Measurements from ENCODE around the gene ASPN.

Gene ASPN

DNA sequence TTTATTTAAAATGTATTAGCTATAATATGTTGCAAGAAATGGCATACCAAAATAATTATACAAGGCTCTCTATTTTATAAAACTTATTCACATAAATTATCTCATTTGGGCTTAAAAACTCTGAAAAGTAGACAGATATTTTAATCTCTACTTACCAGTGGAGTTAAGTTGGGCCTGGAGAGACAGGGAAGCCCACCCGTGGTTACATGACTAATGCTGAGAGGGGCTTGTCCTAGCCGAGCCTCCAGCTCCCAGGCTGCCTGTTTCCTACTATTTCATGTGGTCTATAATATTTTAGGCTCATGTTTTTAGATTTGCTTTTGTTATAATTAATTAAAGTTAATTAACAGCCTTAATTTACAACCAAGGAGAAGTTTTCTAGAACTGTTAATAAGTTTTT, 20.9 kb upstream of the ASPN start:
- no peak for DNase-seq

DNA sequence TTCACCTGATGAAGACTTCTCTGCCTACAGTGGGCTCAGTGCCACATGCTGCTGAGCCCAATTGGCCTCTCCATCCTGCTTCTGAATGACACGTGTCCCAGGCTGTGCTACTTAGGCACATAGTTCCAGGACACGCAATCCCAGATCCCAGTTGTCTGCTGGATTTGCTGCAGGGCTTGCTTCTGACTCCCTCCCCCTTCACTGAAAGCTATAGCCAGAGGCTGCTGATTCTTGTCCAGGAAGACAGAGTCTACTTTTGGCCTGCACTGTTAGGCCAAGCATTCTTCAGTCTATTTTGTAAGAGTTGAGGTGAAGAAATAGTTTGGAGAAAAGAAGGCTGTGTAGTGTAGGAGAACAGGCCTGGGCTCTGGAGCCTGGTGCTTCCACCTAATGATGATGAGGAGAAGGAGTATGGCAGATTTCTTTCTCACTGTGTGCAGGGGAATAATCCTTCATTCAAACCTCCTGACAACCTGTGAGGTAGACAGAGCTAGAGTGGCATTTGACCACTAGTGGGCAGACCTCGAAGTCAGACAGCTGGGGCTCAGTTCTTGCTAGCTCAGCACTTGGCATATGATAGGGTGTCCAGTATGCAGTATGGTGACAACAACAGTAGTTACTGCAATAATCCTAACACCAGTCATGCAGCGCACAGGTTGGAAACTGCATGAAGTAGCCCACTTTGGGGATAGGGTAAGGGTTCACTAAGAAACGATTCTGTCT, 19.5 kb upstream of the ASPN start:
- no peak for DNase-seq

DNA sequence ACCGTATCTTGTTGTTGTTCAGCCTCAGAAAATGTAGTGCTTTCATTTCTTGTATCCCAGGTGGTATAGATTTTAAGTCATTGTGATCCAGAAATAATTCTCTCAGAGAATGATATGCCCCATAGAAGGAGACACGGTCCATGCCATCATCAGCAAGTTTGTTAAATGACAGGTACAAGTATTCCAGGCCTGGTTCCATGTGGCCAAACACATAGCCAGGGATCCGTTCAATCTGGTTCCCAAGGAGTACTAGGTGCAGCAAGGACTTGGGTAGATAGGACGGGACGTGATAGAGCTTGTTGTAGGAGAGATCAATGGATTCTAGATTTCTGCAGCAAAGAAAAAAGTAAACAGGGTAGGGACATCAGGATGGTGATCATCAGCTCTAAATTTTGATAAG, 18.4 kb upstream of the ASPN start:
- no peak for DNase-seq

DNA sequence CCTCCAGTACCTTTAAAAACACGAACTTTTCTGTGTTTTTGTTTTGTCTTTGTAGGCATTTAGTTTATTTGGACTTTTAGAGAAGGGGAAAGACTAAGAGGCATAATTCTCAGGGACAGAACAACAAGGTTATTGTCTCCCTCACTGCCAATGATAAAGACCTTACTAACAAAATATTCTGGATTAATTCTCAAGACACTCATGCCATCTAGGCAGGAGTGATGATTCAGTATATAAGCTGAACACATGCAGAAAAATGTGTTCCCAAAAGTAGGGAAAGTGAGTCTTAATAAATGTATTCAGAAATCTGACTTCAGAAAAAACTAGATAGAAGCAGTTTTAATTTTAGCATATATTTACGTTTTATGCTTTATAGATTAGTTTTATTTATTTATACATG, 17.4 kb upstream of the ASPN start:
- DNase-seq, result no peak

DNA sequence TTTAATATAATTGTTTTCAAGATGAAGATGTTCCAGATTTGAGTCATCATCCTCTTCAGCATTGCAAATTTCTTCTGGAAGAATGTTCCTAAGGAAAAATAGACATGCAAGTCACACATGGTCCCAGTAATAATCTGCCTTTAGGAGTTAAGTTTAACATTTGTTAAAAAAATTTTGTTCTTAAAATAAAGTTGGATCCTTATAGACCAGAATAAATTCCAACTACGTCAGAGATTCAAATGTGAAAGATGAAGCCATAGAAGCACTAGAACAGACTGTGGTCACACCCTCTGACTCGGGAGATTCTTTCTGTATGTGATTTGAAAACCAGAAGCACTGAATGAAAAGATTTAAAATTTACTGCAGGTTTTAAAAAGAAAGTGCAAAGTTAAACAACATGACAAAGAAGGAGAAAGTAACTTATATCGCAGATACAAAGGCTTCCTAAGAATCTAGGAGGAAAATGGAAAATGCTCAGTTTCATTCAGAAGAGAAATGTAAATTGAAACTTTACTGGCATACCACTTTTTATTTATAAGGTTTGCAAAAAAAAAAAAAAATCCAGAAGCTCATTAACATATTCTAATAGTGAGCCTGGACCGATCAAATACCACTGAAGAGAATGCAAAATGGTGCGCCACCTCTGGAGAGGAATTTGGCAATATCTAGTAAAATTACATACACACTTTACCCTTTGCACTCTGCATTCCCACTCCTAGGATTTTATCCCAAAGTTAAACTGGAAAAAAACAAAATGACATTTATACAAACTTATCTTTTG, 14.3 kb upstream of the ASPN start:
- DNase-seq, result no peak

DNA sequence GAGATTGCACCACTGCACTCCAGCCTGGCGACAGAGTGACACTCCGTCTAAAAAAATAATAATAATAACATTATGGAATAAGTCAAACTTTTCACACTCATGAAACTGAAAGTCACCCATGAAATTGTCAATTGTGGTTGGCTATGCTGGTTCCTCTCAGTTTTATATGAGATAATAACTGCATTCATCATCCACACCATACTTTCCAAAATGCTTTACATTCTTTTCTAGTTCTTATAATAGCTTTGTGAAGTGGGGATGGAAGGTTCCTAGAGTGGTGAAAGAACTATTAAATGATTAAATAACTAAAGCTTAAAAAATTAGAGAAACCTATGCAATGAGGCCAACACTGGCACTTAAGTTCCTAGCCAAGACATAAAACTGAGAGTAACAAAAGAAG, 12.6 kb upstream of the ASPN start:
- DNase-seq, result no peak

DNA sequence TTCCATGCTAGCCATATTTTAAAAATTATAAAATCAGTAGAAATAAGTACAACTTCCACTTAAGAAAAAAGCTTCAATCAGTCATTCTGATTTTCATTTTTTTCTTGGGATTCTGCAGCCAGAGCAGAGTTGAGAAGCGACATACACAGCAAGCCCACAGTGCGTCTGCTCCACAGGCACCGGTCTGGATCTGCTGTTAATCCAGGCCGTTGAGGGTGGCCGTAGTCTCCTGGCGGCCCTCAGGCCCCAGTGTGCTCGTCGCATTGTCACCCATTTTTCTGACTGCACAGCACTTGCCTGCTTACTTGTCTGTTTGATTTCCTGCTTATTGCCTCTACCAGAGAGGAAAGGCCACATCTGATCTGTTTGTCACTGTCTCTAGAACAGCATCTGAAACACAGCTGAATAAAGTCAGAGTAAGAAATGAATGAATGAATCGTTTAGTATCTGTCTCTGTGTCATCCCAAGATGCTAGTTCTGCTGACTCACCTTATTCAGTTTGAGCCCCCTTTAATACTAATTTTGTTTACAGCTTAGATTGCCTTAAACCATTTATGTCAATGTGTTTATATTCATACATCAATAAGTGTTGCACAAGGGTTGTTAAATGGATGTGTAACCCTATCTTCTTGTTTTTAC, 11.6 kb upstream of the ASPN start:
- DNase-seq, result no peak

DNA sequence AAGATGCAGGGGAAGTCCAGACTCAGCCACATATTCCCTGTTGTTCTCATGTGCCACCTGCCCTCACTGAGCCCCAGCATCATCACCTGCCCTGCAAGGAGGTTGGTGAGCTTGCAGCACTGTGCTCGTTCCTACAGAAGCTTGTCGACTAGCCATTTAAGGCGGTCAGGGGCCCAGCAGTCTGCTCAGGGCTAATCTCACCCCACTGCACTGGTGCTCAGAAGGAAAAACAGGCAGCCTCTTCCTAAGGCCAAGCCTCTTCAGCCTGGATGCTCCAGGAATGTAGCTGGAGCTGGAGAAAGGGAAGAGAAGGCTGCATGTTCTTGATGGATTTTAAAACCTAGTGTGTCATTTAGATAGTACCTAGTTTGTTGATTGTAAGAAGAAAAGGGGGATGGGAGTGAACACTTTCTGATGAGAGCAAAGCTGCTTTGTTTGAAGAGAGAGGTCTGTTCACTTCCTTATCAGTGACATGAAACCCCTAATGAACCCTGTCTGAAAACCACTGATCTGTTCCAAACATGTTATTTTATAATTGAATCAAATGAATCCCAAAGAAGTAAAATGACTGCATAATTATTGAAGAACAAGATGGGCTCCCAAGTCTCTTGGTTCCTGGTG, 10.6 kb upstream of the ASPN start:
- no peak for DNase-seq

DNA sequence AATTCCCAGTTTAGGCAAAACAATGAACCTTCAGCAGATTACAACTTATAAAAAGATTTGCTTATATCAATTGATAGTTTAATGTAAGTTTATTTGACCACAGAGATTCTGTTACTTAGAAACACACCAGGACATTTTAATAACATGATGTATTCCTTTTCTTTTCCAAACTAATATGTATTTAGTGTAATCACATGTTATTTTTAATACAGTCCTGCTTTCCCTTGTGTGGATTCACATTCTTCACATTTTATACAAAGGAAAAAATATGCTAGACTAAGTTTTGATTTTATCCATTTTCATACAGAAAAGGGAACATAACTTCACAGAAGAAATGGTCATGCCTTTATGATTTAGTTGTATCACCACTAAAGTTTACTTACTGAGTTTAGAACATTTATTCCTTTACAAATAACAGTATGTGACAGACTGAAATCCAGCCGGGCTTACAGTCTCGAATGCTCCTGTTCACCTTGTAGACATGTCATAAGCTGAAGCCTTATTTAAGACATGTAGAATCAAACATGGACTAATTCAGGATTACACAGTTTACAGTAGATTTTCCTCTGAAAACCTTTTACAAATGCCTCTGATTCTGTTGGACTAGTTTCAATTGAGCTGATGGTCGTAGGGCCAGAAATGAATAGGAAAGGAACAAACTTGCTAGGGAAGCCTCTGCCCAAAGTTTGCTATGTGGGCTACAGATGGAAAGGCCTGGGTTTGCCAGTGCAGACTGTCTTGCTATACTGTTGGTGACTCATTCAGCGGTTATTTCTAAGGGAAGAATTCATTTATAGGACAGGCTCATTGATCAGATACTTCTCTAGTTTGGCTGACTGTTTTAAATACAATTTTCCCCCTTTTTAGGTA, 6.6 kb upstream of the ASPN start:
- DNase-seq, result no peak

DNA sequence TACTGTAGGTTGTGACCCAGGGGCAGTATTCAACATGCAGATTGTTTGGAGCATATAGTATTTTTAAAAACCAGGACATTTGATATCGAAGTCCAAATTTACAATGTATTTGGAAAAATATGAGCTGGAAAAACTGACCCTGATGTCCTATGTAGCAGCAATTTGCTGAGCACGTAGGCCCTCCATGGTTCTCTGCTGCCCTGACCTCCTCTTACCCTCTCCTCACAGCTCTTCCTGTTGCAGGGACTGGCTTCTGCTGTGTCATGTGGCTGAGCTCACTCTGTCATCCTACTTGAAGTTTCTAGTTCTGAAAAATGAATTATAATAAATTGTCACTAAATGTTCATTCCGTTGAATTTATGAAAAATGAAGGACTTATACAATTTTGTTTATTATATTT, 4.1 kb upstream of the ASPN start:
- DNase-seq, result no peak

DNA sequence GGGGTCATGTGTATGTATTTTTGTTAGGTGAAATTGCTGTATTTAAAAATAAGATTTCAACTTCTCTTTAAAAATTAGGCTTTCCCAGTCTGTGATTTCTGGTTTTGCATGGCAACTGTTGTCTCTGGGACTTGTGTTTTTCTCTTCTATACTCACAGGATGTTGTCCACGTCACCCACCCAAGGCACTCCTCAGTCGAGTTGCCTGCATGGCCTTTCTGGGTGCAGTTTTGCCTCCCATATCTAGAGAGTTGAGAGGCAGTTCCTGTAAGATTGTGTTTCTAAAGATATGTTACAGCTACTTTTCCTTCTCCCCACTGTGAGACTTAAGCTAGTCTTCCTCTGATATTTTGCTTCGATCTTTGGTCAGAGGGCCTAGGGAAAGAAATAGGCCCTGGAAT, 2.3 kb upstream of the ASPN start:
- no peak for DNase-seq

DNA sequence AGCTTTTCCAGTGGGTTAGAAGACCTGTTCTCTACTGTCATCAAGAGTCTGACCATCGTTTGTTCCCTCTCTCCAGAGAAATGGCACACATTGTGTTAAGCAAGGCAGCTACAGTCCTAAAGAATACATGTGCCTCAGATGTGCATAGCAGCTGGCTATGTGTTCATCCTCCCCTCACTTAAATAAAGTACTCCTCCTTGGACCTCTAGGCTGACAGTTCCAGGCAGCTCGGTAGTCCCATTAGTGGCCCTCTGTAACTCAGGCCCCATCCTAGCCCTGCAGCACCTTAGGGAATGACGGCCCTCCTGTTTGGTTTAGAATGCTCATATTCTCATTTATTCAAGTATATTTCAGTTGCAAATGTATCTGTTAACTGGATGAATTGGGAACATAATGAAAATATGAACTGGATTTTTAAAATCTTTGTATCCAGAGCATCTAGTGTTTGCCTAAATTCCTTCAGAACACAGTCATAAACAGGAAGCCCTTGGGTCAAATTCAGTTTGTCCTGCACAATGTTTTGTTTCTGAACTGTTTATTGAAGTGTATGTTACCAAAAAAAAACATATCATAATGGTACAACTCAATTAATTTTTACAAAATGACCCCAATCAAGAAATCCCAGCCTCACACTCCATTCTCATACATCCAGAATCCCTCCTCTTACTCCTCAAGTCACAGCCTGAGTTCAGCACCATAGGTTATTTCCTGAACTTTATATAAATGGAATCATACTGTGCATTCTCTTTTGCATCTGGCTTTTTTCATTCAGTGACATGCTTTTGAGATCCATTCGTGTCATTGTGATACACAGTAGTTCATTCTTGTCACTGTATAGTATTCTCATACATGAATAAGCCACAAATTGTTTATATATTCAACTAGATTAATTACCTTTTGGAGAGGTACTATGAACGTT, 1.6 kb upstream of the ASPN start:
- no peak for DNase-seq

DNA sequence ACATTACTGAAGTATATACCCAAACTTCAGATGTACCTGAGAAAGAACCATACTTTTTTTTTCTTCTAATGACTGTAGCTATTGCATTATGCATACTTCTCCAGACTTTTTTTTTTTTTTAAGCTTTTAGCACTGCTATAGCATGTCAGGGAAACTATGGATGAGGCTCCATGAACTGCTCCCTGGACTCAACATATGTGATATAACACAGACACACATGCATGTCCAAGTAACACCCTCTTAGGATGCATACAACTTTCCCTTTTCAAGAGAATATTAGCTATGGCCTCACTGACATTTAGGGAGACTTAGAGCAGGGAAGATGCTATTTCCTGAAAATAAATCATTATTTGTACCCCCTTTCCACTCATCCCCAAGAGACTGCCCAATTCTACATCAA, 499 bp upstream of the ASPN start:
- DNase-seq, result no peak

DNA sequence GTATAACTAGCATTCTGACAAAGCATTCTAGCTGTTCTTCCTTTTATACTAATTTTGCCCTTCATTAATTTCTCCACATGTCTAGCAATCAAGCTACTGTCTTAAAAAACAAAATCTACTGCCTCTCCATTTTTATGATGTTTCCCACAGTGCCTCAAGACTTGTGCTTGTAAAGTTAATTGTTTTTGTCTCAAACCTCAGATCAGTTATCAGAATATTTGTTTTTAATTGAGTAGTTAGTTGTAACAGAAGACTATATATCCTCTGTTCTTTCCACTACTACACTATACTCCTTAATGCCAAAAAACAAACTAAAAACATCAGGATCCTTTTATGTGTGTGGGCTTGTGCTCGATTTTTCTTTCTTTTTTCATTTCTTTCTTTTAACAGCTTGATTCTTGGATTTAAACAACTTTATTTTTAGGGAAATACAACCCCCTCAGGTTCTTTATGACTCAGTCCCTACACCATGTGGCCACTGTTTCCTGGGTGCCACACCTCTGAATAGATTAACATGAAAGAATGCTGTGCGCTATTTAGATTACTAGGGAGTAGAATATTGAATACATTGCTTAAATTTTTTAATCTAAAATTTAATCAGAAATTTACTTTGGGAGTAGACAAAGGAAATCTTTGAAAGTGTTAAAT, 1.2 kb downstream of the ASPN start:
- DNase-seq, result no peak

DNA sequence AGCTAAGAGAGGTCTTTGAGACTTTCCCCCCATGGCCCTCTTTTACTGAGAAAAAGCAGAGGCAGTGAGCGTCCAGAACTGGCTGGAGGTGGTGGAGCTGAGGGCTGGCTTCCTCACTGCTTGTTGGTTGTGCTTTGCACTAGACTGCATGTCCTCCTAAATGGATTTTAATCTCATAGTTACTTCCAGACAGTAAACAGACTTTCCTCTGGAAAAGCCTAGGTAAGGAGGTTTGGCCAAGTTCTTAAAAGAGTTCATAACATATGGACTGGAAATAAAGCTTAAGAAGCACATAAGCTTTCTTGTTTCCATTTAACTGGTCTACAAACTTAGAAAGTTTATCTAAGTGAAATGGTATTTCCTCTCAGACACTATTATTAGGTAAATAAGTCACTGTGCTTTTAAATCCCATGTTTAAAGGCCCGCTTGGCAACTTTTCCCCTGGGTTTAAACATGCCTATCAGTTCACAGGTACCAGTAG, 2.0 kb downstream of the ASPN start:
- no peak for DNase-seq

DNA sequence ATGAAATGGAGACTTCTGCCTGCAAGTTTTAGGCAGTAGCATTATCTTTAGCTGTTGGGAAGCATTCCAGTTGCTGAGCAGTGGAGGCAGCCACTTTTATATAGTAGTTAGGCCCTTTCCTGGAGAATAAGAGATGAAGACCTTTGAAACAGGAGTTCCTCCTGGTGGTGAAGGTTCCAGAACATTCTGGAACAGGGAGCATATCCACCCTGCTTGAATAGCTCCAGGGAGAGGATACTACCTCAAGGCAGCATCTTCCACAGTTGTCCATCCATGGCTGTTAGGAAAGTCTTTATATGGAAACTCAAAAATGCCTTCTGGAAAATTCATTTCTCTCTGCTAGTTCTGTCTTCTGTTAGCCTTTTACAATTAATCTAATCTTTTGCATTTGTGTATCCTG, 3.0 kb downstream of the ASPN start:
- no peak for DNase-seq

DNA sequence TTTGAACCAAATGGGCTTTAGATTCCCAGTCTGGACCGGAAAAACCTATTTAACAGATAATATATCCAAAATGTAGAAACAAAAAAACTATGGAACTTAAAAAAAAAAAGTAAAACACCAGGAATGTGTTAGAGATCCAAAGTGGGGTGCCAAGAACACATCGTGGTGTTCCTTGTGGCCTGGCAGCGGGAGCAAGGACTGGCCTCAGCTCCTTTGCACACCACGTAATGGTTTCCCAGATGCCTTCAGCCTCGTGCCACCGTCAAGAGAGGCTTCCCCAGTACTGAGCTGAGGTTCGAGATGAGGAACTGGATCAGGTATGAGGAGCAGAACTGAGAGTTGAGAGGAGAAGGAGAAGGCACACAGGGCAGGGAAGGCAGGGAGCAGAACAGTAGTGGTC, 3.5 kb downstream of the ASPN start:
- DNase-seq, result no peak

DNA sequence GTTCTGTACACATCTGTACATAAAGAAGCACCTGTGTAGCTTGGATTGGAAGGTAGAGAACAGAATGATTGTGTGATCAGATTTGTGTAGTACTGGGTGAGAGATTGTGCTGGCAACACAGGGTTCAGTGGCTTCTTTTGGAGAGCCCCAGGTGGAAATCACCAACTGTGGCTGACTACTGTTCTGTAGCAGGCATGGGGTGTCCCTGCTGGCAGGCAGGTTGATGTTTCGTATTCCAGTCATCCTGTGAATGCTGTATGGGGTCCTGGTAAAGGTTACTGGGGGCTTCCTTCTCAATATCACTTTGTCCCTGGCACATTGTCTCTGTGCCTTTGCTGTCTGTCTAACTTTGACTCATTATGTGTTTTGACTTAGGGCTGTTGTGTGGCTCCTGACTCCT, 5.3 kb downstream of the ASPN start:
- no peak for DNase-seq

DNA sequence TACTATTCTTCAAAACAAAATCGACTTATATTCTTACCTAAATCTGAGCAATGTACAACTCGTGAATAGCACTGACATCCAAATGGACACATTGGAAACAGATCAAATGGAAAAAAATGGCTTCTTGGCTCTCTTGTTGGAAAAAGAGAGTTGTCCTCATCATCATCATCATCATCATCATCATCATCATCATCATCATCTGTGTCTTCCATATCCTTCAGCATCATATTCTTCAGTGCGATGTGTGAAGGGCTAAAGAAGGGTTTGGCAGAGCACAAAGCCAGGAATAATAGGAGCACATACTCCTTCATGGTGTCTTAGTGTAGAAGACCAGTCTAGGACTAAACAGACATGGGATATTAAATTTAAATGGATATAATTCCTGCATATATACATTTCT, 7.7 kb downstream of the ASPN start:
- no peak for DNase-seq

DNA sequence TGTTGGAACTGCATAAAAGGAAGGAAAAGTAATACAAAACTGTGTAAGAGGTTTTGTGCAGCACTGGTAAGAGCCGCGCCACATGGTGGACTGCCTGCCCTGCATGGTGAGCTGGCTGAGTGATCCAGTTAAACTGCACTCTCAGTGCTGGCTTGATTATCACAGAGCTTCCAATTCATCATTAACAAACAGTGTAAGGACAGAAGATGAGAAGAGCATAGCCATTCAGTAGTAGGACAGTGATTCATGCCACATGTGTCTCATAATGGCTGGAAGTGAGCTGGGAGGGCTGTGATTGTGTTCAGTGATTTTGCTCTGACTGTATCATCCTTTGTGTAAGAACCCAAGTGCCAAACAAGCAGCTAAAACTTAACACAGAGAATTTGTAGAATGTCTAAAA, 14.1 kb downstream of the ASPN start:
- no peak for DNase-seq

DNA sequence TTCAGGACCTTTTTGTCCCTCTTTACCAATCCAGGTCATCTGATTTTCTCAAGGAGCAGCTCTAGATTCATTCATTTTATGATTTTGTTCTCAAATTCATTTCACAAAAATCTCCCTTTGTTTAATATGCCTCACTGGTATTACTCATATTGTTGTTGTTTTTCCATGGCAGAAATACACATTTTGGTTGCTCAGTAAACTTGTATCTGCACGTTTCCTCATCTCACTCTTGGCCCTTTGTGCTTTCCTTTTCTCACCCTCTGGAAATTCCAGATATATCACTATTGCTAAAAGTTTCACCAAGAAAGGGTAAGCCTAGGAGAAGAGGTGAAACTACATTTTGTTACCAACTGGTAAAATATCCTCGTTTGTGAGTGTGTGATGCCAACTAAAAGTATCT, 14.8 kb downstream of the ASPN start:
- no peak for DNase-seq

All from activated gamma-delta T cell (primary cell).